PC-9 (cell line): ENCODE data around the gene TLN1. TPM values are rescaled to one million over a fixed set of nuclear protein-coding genes. Genes with fewer than 3 reads are reported as not detected.

Experiments used
- BruUV-seq: library from RNA; stranded (reverse); fragments of 400-500 nt; replicated peaks from 2 replicates; lab custom pipeline; 2021; lab: Mats Ljungman, UMichigan
- CTCF ChIA-PET: fragments of 300-600 bp; sonication (Branson Sonifier 250); formaldehyde crosslinking; loops from one replicate; lab custom pipeline; 2022; ENCODE audit warnings: antibody characterized with exemption; lab: Charles Lee
- POLR2A ChIA-PET: fragments of 300-600 bp; sonication (Branson Sonifier 250); formaldehyde crosslinking; loops from one replicate; lab custom pipeline; 2022; ENCODE audit warnings: antibody characterized with exemption; ENCODE audit not compliant: unreplicated experiment; lab: Charles Lee
- DNase-seq, 2 experiments: peaks; one replicate each; pipeline versions ENCODE4 v3.0.0 to v3.0.0-alpha.2; 2015 to 2022; ENCODE audit warnings: mixed read lengths in 1 of 2
- H2AFZ ChIP-seq: fragments of 200-600 bp; sonication (generic); 2 replicates; pipeline ENCODE4 v1.8.1; 2017; ENCODE audit warnings: antibody characterized with exemption
- H3F3A ChIP-seq: fragments of 200-600 bp; sonication (generic); 2 replicates; pipeline ENCODE4 v1.8.1; 2017; ENCODE audit warnings: antibody characterized with exemption, mild to moderate bottlenecking, low read depth; ENCODE audit not compliant: insufficient read depth
- H3K27ac ChIP-seq: fragments of 200-600 bp; sonication (generic); 2 replicates; pipeline ENCODE4 v1.6.1; 2016; ENCODE audit warnings: mixed run types
- H3K27me3 ChIP-seq: fragments of 200-600 bp; sonication (generic); 2 replicates; pipeline ENCODE4 v1.6.1; 2016; ENCODE audit warnings: low read depth, mixed run types; ENCODE audit not compliant: insufficient read depth
- H3K36me3 ChIP-seq: fragments of 200-600 bp; sonication (generic); 2 replicates; pipeline ENCODE4 v1.6.1; 2016; ENCODE audit warnings: low read depth, mixed run types
- H3K4me1 ChIP-seq: fragments of 200-600 bp; sonication (generic); replicated peaks from 2 replicates; pipeline ENCODE4 v1.6.1; 2016; ENCODE audit warnings: mixed run types; ENCODE audit not compliant: insufficient read depth
- H3K4me2 ChIP-seq: fragments of 200-600 bp; sonication (generic); 2 replicates; pipeline ENCODE4 v1.6.1; 2017; ENCODE audit warnings: mixed run types
- H3K4me3 ChIP-seq: fragments of 200-600 bp; sonication (generic); 2 replicates; pipeline ENCODE4 v1.6.1; 2016; ENCODE audit warnings: mixed run types
- H3K79me2 ChIP-seq: fragments of 200-600 bp; sonication (generic); 2 replicates; pipeline ENCODE4 v1.6.1; 2017; ENCODE audit warnings: low read depth, mixed run types
- H3K9me2 ChIP-seq: fragments of 200-600 bp; sonication (generic); 2 replicates; pipeline ENCODE4 v1.8.1; 2017; ENCODE audit warnings: mild to moderate bottlenecking; ENCODE audit not compliant: insufficient read depth
- H3K9me3 ChIP-seq: fragments of 200-600 bp; sonication (generic); 2 replicates; pipeline ENCODE4 v1.8.1; 2016; ENCODE audit warnings: low read depth; ENCODE audit not compliant: insufficient read depth
- H4K20me1 ChIP-seq: fragments of 200-600 bp; sonication (generic); 2 replicates; pipeline ENCODE4 v1.8.1; 2017; ENCODE audit not compliant: insufficient read depth
- EZH2 ChIP-seq: fragments of 200-600 bp; sonication (generic); IDR thresholded peaks from 2 replicates; pipeline ENCODE4 v1.8.0; 2017; ENCODE audit warnings: antibody characterized with exemption, low read depth
- intact Hi-C: fragments of 100-400 bp; cut with micrococcal nuclease; formaldehyde crosslinking; loops from one replicate; pipeline ENCODE4 v1.10.0; 2022; ENCODE audit not compliant: unreplicated experiment
- total RNA-seq: library from RNA; stranded (reverse); gene quantifications from 2 replicates; pipeline ENCODE4 v1.2.3, GENCODE V29; 2021
- TF ChIP-seq, protein P1 (sequence below): fragments of 200-600 bp; sonication (generic); conservative IDR thresholded peaks from 2 replicates; pipeline ENCODE4 v1.6.1; 2017; ENCODE audit warnings: mixed run types, antibody characterized with exemption, mild to moderate bottlenecking, moderate library complexity

The TLN1 gene
- total RNA-seq, 1 experiment from 2014 or later, result 101 TPM

GRCh38 chr9:35680331-35681105, 51.5 kb downstream of the TLN1 start:
- H3K36me3 ChIP-seq, result no peaks in the 10 kb centered on the region
- H3K9me3 ChIP-seq, result no peaks in the 10 kb centered on the region
- no peaks in the 10 kb centered on the region for H3F3A ChIP-seq
- no peak overlapping the region for H2AFZ ChIP-seq
- H4K20me1 ChIP-seq, result no peaks in the 10 kb centered on the region
- CTCF ChIA-PET, result interaction anchor here (0.6 kb wide), 1 partner anchor 1277 kb away, joined by 5 read pairs; no protein-coding TSS in a partner anchor
- POLR2A ChIA-PET, result no interaction called here
- no peaks in the 10 kb centered on the region for H3K79me2 ChIP-seq
- no peaks in the 10 kb centered on the region for H3K9me2 ChIP-seq
- DNase-seq, result no peak
- no TSS peak for BruUV-seq
- H3K4me1 ChIP-seq, result no peaks in the 10 kb centered on the region
- TF ChIP-seq, protein P1, sequence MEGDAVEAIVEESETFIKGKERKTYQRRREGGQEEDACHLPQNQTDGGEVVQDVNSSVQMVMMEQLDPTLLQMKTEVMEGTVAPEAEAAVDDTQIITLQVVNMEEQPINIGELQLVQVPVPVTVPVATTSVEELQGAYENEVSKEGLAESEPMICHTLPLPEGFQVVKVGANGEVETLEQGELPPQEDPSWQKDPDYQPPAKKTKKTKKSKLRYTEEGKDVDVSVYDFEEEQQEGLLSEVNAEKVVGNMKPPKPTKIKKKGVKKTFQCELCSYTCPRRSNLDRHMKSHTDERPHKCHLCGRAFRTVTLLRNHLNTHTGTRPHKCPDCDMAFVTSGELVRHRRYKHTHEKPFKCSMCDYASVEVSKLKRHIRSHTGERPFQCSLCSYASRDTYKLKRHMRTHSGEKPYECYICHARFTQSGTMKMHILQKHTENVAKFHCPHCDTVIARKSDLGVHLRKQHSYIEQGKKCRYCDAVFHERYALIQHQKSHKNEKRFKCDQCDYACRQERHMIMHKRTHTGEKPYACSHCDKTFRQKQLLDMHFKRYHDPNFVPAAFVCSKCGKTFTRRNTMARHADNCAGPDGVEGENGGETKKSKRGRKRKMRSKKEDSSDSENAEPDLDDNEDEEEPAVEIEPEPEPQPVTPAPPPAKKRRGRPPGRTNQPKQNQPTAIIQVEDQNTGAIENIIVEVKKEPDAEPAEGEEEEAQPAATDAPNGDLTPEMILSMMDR, result no peak
- TF ChIP-seq EZH2, result no peak
- intact Hi-C loops, result no loop called here
- H3K27ac ChIP-seq, result no peak overlapping the region
- H3K4me2 ChIP-seq, result no peak overlapping the region
- no peaks in the 10 kb centered on the region for H3K27me3 ChIP-seq
- H3K4me3 ChIP-seq, result no peak overlapping the region

GRCh38 chr9:35679766-35680330, 52.1 kb downstream of the TLN1 start:
- TF ChIP-seq, protein P1, result no peak
- TF ChIP-seq EZH2, result no peak
- H3K79me2 ChIP-seq, result no peaks in the 10 kb centered on the region
- H3K27me3 ChIP-seq, result no peaks in the 10 kb centered on the region
- DNase-seq, result no peak
- intact Hi-C loops, result no loop called here
- no peaks in the 10 kb centered on the region for H4K20me1 ChIP-seq
- H3K27ac ChIP-seq, result no peak overlapping the region
- H3K9me2 ChIP-seq, result no peaks in the 10 kb centered on the region
- CTCF ChIA-PET, result interaction anchor here (0.6 kb wide), 1 partner anchor 1276 kb away, joined by 5 read pairs; no protein-coding TSS in a partner anchor
- H3F3A ChIP-seq, result no peaks in the 10 kb centered on the region
- H3K4me3 ChIP-seq, result no peak overlapping the region
- BruUV-seq, result no TSS peak
- H3K4me2 ChIP-seq, result no peak overlapping the region
- no peak overlapping the region for H2AFZ ChIP-seq
- no peaks in the 10 kb centered on the region for H3K9me3 ChIP-seq
- H3K36me3 ChIP-seq, result no peaks in the 10 kb centered on the region
- H3K4me1 ChIP-seq, result no peaks in the 10 kb centered on the region
- POLR2A ChIA-PET, result no interaction called here

DNA sequence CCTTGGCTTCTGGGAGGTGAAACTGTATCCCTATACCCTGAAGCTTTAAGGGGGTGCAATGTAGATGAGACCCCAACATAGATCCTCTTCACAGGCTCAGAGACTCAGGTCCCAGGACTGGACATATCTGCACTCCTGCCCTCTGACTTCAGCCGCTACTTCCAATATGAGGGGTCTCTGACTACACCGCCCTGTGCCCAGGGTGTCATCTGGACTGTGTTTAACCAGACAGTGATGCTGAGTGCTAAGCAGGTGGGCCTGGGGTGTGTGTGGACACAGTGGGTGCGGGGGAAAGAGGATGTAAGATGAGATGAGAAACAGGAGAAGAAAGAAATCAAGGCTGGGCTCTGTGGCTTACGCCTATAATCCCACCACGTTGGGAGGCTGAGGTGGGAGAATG, 52.9 kb downstream of the TLN1 start:
- Histone ChIP-seq H3K4me3 (no peak overlapping the region), H3F3A (peaks cover 3% of the 10 kb centered on the region; the same call in 1 of the 2 replicates), H2AFZ (no peak overlapping the region), H3K36me3 (no peaks in the 10 kb centered on the region), H3K4me2 (no peak overlapping the region), H3K79me2 (no peaks in the 10 kb centered on the region), H3K27me3 (no peaks in the 10 kb centered on the region), H3K9me2 (no peaks in the 10 kb centered on the region), H3K27ac (no peak overlapping the region), H3K9me3 (no peaks in the 10 kb centered on the region), H4K20me1 (no peaks in the 10 kb centered on the region), H3K4me1 (no peaks in the 10 kb centered on the region)
- no peak for DNase-seq
- TF ChIP-seq, protein P1, result no peak
- no peak for TF ChIP-seq EZH2
- intact Hi-C loops, result no loop called here
- POLR2A ChIA-PET, result no interaction called here
- BruUV-seq, result no TSS peak
- CTCF ChIA-PET, result no interaction called here
